Thyroid gland (tissue), 4 donors: ENCODE data around the gene APOL3. TPM values are rescaled to one million over a fixed set of nuclear protein-coding genes. Genes with fewer than 3 reads are reported as not detected.
"Not testable (repeated sequence)": the region's sequence is repeated elsewhere in the genome, so short reads cannot be mapped to it uniquely, and the experiment has no call there.

ENCODE experiments used
- DNase-seq, 2 donors: peaks; one replicate each; pipeline ENCODE4 v3.0.0-alpha.2; 2019
- H3K27ac ChIP-seq, 3 donors: fragments of 200-600 bp; sonication (generic); 1 replicate in 2 of 3; 2 replicates in 1 of 3; pipeline ENCODE4 v1.5.1; 2016 to 2019; ENCODE audit warnings: mild to moderate bottlenecking in 1 of 3, moderate library complexity in 1 of 3
- H3K27me3 ChIP-seq: fragments of 200-600 bp; sonication (generic); one replicate; pipeline ENCODE4 v1.5.1; 2019
- H3K36me3 ChIP-seq, 2 donors: fragments of 200-600 bp; sonication (generic); one replicate each; pipeline ENCODE4 v1.5.1; 2016 to 2019
- H3K4me1 ChIP-seq, 2 donors: fragments of 200-600 bp; sonication (generic); one replicate each; pipeline ENCODE4 v1.5.1; 2017 to 2019
- H3K4me3 ChIP-seq, 3 donors: fragments of 200-600 bp; sonication (generic); replicated peaks in 1 of 3; 1 replicate in 2 of 3; 2 replicates in 1 of 3; pipeline ENCODE4 v1.5.1; 2016; ENCODE audit warnings: mild to moderate bottlenecking in 1 of 3
- H3K9me3 ChIP-seq: fragments of 200-600 bp; sonication (generic); one replicate; pipeline ENCODE4 v1.5.1; 2017
- POLR2A ChIP-seq, 2 donors: fragments of 450-650 bp; IDR thresholded peaks; one replicate each; pipeline ENCODE4 v1.6.1; 2017; ENCODE audit warnings: antibody characterized with exemption in 2 of 2, mild to moderate bottlenecking in 2 of 2, moderate library complexity in 1 of 2
- WGBS, 2 donors: methylation state at CpG; one replicate each; pipeline ENCODE4 v1.1.5; 2017; 5-methylcytosine and 5-hydroxymethylcytosine counted together
- intact Hi-C: fragments of 100-400 bp; cut with DNase I; formaldehyde crosslinking; loops from one replicate; pipeline ENCODE4 v1.15.1; 2023
- total RNA-seq, 4 donors: library from RNA; depleted of rRNA; stranded (reverse); fragments of >200 nt; gene quantifications; one replicate each; pipeline ENCODE4 v1.2.3, GENCODE V29; 2016
- TF ChIP-seq, protein P1 (sequence below), 6 experiments: fragments of 200-600 bp in 3 of 6; fragments of 450-650 bp in 3 of 6; sonication (generic) in 3 of 6; IDR thresholded peaks; one replicate each; pipeline ENCODE4 v1.5.1; 2016 to 2019; ENCODE audit warnings: antibody characterized with exemption in 6 of 6, mild to moderate bottlenecking in 2 of 6, inconsistent platforms in 1 of 6, moderate library complexity in 1 of 6

Gene APOL3
- total RNA-seq, 4 donors from 2014 or later: 23.3 to 91.9 (median 59.9) TPM

DNA sequence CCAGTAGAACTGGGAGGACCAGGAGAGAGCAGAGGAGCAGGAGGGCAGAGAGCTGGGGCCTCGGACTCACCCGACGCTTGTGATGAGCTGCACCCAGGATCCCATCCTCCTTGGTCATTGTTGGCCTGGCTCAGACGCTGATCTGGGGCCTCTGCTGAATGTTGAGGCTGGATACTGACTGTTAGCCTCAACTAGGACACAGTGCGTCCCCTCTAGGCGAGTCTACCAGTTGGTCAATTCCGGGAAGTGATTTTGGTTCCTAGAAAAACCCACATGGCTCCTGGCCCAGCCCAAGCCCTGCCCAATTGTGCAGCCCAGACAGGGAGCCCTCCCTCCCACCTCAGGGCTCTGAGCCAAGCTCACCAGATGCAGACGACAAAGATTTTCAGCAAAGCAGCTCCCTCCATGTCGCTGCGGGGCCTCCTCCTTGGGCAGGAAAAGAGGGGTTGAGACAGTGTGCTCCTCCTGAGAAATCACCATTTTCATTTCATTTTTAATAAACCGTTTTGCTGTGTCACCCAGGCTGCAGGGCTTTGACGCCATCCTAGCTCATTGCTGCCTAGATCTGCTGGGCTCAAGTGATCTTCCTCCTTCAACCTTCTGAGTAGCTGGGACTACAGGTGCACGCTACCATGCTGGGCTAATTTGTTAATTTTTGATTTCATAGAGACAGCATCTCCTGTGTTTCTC, 41.2 kb upstream of the APOL3 start, which contains the start of gene APOL4:
Gene APOL4, minus strand, starts transcription at position 180 of the 690 bp plus-strand sequence. Its CDS starts 75 bp downstream, at position 105.
- WGBS, 2 donors: 41 to 60% methylated on average over 10 to 13 of the region's 13 CpGs
- Histone ChIP-seq H3K4me1 (peaks cover 0 to 10% of the 10 kb centered on the region in 2 donors), H3K27ac (no peak within 1 kb of the TSS), H3K4me3 (no peak within 1 kb of the TSS), H3K27me3 (no peaks in the 10 kb centered on the region), H3K36me3 (no peaks in the 10 kb centered on the region), H3K9me3 (no peaks in the 10 kb centered on the region)
- TF ChIP-seq POLR2A (IDR thresholded peaks at IDR 0.05): no peak
- TF ChIP-seq, protein P1, sequence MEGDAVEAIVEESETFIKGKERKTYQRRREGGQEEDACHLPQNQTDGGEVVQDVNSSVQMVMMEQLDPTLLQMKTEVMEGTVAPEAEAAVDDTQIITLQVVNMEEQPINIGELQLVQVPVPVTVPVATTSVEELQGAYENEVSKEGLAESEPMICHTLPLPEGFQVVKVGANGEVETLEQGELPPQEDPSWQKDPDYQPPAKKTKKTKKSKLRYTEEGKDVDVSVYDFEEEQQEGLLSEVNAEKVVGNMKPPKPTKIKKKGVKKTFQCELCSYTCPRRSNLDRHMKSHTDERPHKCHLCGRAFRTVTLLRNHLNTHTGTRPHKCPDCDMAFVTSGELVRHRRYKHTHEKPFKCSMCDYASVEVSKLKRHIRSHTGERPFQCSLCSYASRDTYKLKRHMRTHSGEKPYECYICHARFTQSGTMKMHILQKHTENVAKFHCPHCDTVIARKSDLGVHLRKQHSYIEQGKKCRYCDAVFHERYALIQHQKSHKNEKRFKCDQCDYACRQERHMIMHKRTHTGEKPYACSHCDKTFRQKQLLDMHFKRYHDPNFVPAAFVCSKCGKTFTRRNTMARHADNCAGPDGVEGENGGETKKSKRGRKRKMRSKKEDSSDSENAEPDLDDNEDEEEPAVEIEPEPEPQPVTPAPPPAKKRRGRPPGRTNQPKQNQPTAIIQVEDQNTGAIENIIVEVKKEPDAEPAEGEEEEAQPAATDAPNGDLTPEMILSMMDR (IDR thresholded peaks at IDR 0.05): no peak
- peak; percentile 52 to 58 for DNase-seq
- intact Hi-C loops: no loop called here

DNA sequence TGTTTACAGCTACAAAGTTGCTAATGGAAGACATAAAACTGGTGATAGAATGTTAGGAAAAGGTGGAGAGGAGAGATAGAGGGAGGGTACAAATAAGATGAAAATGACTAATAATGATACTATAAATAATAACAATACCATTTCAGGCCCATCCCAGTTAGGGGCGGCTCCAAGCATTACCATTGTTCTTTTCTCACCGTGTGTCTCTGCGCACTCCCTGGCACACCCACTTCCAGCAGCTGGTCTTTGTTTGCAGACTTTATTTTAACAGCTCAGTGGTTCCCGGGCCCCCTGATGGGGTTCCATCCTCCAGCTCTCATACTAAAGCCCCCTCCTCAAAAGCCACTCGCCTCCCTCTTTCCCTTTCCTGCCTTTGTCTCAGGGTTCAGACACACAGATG, 40.5 kb upstream of the APOL3 start:
- 92 to 93% methylated on average over 1 to 2 of the region's 5 CpGs for WGBS, 2 donors
- H3K27ac ChIP-seq: not testable (repeated sequence)

DNA sequence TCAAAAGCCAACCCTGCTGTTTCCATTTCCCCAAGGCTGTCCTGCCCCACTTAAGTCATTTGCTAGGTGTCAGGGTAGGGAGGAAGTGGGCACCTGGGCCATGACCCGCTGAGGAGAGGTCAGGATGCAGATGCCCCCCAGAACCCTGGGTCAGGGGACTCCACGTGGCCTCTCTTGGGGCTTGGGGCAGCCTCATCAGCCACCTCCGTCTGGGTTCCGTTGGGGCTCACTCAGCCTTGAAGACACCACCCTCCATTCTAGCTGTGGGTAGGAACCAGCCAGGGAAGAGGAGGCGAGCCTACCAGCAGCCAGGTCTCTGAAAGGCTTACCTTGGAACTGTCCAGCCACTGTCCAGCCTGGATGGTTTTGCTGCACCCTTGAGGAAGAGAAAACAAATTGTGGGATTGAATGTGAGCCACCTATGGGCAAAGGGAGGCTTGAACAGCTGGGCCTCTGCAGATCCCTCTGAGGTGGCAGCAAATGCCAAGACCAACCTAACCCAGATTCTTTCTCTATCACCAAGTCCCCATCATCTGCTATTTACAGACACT, 38.5 kb upstream of the APOL3 start:
- H3K9me3 ChIP-seq: no peaks in the 10 kb centered on the region
- 68 to 80% methylated on average over 4 to 5 of the region's 5 CpGs for WGBS, 2 donors
- DNase-seq: no peak
- H3K4me1 ChIP-seq: peaks cover 0 to 20% of the 10 kb centered on the region in 2 donors
- intact Hi-C loops: loop anchor here (10.0 kb wide), 1 partner anchor 86 kb away; no protein-coding TSS in a partner anchor
- TF ChIP-seq POLR2A (IDR thresholded peaks at IDR 0.05): no peak
- TF ChIP-seq, protein P1 (IDR thresholded peaks at IDR 0.05): no peak
- H3K27me3 ChIP-seq: no peaks in the 10 kb centered on the region
- no peak overlapping the region for H3K27ac ChIP-seq
- H3K4me3 ChIP-seq: no peak overlapping the region
- H3K36me3 ChIP-seq: no peaks in the 10 kb centered on the region

More for the DNA sequence above, 40.5 kb upstream of the APOL3 start:
- H3K4me3 ChIP-seq, DNase-seq, H3K27me3 ChIP-seq, H3K36me3 ChIP-seq, H3K9me3 ChIP-seq, intact Hi-C loops: not testable (repeated sequence)
- peaks cover 0 to 15% of the 10 kb centered on the region in 2 donors for H3K4me1 ChIP-seq

DNA sequence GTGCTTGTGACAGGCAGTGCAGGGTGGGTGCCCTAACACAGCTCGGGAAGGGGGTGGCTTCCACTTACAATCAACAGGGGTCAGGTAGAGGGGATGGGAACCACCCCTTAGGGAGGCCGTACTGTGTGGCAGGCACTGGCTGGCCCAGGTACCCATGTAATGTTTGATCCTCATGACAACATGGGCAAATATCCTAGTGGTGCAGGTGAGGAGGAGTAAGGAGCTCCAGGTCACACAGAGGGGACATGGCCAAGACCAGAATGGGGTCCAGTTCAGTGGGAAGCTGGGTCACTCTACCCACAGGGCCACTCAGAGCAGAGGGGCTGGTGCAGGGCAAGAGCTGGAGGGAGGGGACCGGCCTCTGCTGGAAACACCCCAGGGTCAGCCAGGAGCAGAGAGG, 38.0 kb upstream of the APOL3 start:
- intact Hi-C loops: loop anchor here (10.0 kb wide), 1 partner anchor 86 kb away; no protein-coding TSS in a partner anchor
- 89 to 97% methylated on average over 2 to 3 of the region's 3 CpGs for WGBS, 2 donors
- H3K4me3 ChIP-seq: no peak overlapping the region
- H3K9me3 ChIP-seq: no peaks in the 10 kb centered on the region
- H3K27me3 ChIP-seq: no peaks in the 10 kb centered on the region
- peaks cover 0 to 20% of the 10 kb centered on the region in 2 donors for H3K4me1 ChIP-seq
- TF ChIP-seq POLR2A (IDR thresholded peaks at IDR 0.05): no peak
- TF ChIP-seq, protein P1 (IDR thresholded peaks at IDR 0.05): no peak
- H3K27ac ChIP-seq: no peak overlapping the region
- no peaks in the 10 kb centered on the region for H3K36me3 ChIP-seq
- DNase-seq: no peak

DNA sequence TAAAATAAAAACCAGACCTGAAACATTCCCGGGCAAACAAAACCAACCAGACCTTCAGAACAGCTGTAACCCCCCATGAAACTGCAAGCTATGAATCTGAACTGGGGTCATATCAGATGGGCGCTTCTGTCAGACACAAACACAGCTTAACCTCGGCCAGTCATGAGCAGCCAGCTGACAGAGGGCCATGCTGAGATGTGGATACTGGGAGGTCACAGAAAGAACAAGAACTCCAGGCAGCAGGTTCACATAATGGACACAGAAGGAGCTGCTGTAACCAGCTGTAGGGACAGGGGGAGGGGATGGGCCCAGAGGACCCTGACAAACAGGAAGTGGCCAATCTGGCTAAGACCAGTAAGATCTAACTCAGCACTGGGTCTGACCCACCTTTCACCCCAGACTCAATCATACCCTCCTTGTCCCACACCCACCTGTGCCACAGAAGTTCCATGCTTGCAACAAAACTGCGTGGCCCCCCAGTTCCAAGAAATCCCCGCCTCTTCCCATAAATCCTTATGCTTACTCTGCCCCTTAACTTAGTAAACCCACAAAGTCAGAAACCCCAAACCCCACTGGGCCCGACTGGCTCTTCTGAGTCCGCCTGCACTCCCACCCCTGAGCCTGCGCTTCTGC, 37.1 kb upstream of the APOL3 start:
- Histone ChIP-seq H3K27me3 (no peaks in the 10 kb centered on the region), H3K9me3 (no peaks in the 10 kb centered on the region), H3K27ac (no peak overlapping the region), H3K4me3 (no peak overlapping the region), H3K4me1 (peaks cover 0 to 15% of the 10 kb centered on the region in 2 donors), H3K36me3 (no peaks in the 10 kb centered on the region)
- intact Hi-C loops: loop anchor here (10.0 kb wide), 1 partner anchor 87 kb away; no protein-coding TSS in a partner anchor
- 63 to 72% methylated on average over 8 of the region's 8 CpGs for WGBS, 2 donors
- no peak for DNase-seq
- no peak for TF ChIP-seq POLR2A (IDR thresholded peaks at IDR 0.05)
- TF ChIP-seq, protein P1 (IDR thresholded peaks at IDR 0.05): no peak
